Neural cell (in vitro differentiated cells): Measurements from ENCODE around the gene TFEB. TPM values are rescaled to one million over a fixed set of nuclear protein-coding genes. Genes with fewer than 3 reads are reported as not detected.

Experiments used
- H2AFZ ChIP-seq: fragments of 200-600, 300-800 bp; sonication (generic), shearing (Covaris generic); 2 replicates; pipeline ENCODE4 v1.6.0; 2014; ENCODE audit warnings: low read depth, mild to moderate bottlenecking, antibody characterized with exemption, low read length, moderate library complexity
- H3F3A ChIP-seq: fragments of 200-600 bp; shearing (Covaris generic); 2 replicates; pipeline ENCODE4 v1.6.1; 2016; ENCODE audit warnings: mild to moderate bottlenecking, moderate library complexity, mixed read lengths, antibody characterized with exemption, low read length; ENCODE audit not compliant: insufficient read depth, poor library complexity, severe bottlenecking
- H3K27ac ChIP-seq: fragments of 200-600, 300-800 bp; sonication (generic), shearing (Covaris generic); 2 replicates; pipeline ENCODE4 v1.5.1; 2014; ENCODE audit warnings: mild to moderate bottlenecking, low read length, moderate library complexity
- H3K27me3 ChIP-seq: fragments of 300-800, 200-600 bp; sonication (generic), shearing (Covaris generic); 2 replicates; pipeline ENCODE4 v1.6.0; 2014; ENCODE audit warnings: mild to moderate bottlenecking, low read depth, low read length, moderate library complexity; ENCODE audit not compliant: insufficient read depth
- H3K36me3 ChIP-seq: fragments of 300-800, 200-600 bp; sonication (generic), shearing (Covaris generic); 2 replicates; pipeline ENCODE4 v1.5.1; 2014; ENCODE audit warnings: mild to moderate bottlenecking, antibody characterized with exemption, low read length, moderate library complexity; ENCODE audit not compliant: insufficient read depth
- H3K4me2 ChIP-seq: fragments of 300-800, 200-600 bp; sonication (generic), shearing (Covaris generic); 2 replicates; pipeline ENCODE4 v1.6.0; 2014; ENCODE audit warnings: mild to moderate bottlenecking, low read length
- H3K4me3 ChIP-seq: fragments of 300-800, 200-600 bp; sonication (generic), shearing (Covaris generic); 2 replicates; pipeline ENCODE4 v1.5.1; 2014; ENCODE audit warnings: mild to moderate bottlenecking, low read length, moderate library complexity
- H3K79me2 ChIP-seq: fragments of 200-600 bp; shearing (Covaris generic); replicated peaks from 2 replicates; pipeline ENCODE4 v1.6.0; 2014; ENCODE audit warnings: mild to moderate bottlenecking, low read length, moderate library complexity; ENCODE audit not compliant: insufficient read depth
- H3K9ac ChIP-seq: fragments of 300-800, 200-600 bp; sonication (generic), shearing (Covaris generic); 2 replicates; pipeline ENCODE4 v1.6.1; 2016; ENCODE audit warnings: mild to moderate bottlenecking, low read length, mixed read lengths
- H3K9me2 ChIP-seq: fragments of 200-600 bp; shearing (Covaris generic); 2 replicates; pipeline ENCODE4 v1.6.1; 2016; ENCODE audit warnings: mild to moderate bottlenecking, low read length, mixed read lengths; ENCODE audit not compliant: insufficient read depth
- H3K9me3 ChIP-seq: fragments of 200-600, 300-800 bp; sonication (generic), shearing (Covaris generic); 2 replicates; pipeline ENCODE4 v1.6.1; 2016; ENCODE audit warnings: mild to moderate bottlenecking, mixed run types, low read length, moderate library complexity, mixed read lengths
- H4K20me1 ChIP-seq: fragments of 200-600 bp; shearing (Covaris generic); 2 replicates; pipeline ENCODE4 v1.6.1; 2016; ENCODE audit warnings: mild to moderate bottlenecking, mixed run types; ENCODE audit not compliant: insufficient read depth
- CTCF ChIP-seq: fragments of 450-650 bp; IDR thresholded peaks from 2 replicates; pipeline ENCODE4 v1.5.1; 2014; ENCODE audit warnings: antibody characterized with exemption, mild to moderate bottlenecking, moderate library complexity; ENCODE audit not compliant: poor library complexity, severe bottlenecking
- EP300 ChIP-seq: fragments of 450-650 bp; conservative IDR thresholded peaks from 2 replicates; pipeline ENCODE4 v1.6.1; 2014; ENCODE audit warnings: antibody characterized with exemption, mild to moderate bottlenecking, moderate library complexity; ENCODE audit not compliant: poor library complexity, severe bottlenecking
- EZH2 ChIP-seq: fragments of 200-600, 300-800 bp; shearing (Covaris generic), sonication (generic); IDR thresholded peaks from 2 replicates; pipeline ENCODE4 v1.6.1; 2014; ENCODE audit warnings: antibody characterized with exemption, low read length, borderline replicate concordance, mild to moderate bottlenecking; ENCODE audit not compliant: insufficient read depth, poor library complexity, severe bottlenecking
- MXI1 ChIP-seq: fragments of 450-650 bp; conservative IDR thresholded peaks from 2 replicates; pipeline ENCODE4 v1.6.1; 2014; ENCODE audit warnings: antibody characterized with exemption, mild to moderate bottlenecking; ENCODE audit not compliant: poor library complexity, severe bottlenecking
- POLR2AphosphoS5 ChIP-seq: IDR thresholded peaks from 2 replicates; pipeline ENCODE4 v1.6.1; 2012
- RAD21 ChIP-seq: fragments of 450-650 bp; conservative IDR thresholded peaks from 2 replicates; pipeline ENCODE4 v1.6.1; 2014; ENCODE audit warnings: antibody characterized with exemption, mild to moderate bottlenecking, moderate library complexity
- SMC3 ChIP-seq: fragments of 450-650 bp; conservative IDR thresholded peaks from 2 replicates; pipeline ENCODE4 v1.6.1; 2014; ENCODE audit warnings: antibody characterized with exemption, mild to moderate bottlenecking, moderate library complexity; ENCODE audit not compliant: poor library complexity
- TAF1 ChIP-seq: IDR thresholded peaks from 2 replicates; pipeline ENCODE4 v1.6.1; 2012; ENCODE audit warnings: low read depth
- polyA plus RNA-seq: library from polyadenylated mRNA; depleted of rRNA; stranded (reverse); fragments of >200 nt; gene quantifications from 2 replicates; pipeline ENCODE4 v1.2.3, GENCODE V29; 2014
- TF ChIP-seq, protein P1 (sequence below): IDR thresholded peaks from 2 replicates; pipeline ENCODE4 v1.6.1; 2012; ENCODE audit warnings: borderline replicate concordance

The TFEB gene
- polyA plus RNA-seq, 1 donor from 2014 or later, result 0.24 TPM

DNA sequence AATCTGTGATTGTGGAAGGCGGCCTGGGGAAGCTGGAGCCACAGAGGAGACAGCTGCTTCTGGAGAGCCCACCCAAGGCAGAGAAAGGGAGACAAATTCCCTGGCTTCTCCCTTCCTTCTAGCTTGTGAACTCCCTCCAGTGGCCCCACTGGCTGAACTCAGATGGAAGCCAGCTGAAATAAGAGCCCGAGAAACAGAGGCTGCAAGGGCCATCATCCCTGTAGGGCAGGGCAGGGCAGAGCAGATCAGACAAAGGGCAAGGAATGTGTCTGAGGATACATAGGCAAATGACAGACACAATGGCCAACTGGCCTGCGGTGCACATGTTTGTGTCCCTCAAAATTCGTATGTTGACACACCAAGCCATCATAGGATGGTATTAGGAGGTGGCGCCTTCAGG, 71.8 kb downstream of the TFEB start:
- H3K9me3 ChIP-seq, result no peaks in the 10 kb centered on the region
- H3K4me3 ChIP-seq, result no peak overlapping the region
- H3K9me2 ChIP-seq, result no peaks in the 10 kb centered on the region
- H3K79me2 ChIP-seq, result no peaks in the 10 kb centered on the region
- no peaks in the 10 kb centered on the region for H3F3A ChIP-seq
- H3K36me3 ChIP-seq, result no peaks in the 10 kb centered on the region
- H4K20me1 ChIP-seq, result no peaks in the 10 kb centered on the region
- H3K4me2 ChIP-seq, result no peak overlapping the region
- no peak overlapping the region for H3K9ac ChIP-seq
- TF ChIP-seq CTCF (no peak), SMC3 (no peak), TAF1 (no peak), RAD21 (no peak), EP300 (no peak), POLR2AphosphoS5 (no peak), MXI1 (no peak), EZH2 (no peak)
- TF ChIP-seq, protein P1, sequence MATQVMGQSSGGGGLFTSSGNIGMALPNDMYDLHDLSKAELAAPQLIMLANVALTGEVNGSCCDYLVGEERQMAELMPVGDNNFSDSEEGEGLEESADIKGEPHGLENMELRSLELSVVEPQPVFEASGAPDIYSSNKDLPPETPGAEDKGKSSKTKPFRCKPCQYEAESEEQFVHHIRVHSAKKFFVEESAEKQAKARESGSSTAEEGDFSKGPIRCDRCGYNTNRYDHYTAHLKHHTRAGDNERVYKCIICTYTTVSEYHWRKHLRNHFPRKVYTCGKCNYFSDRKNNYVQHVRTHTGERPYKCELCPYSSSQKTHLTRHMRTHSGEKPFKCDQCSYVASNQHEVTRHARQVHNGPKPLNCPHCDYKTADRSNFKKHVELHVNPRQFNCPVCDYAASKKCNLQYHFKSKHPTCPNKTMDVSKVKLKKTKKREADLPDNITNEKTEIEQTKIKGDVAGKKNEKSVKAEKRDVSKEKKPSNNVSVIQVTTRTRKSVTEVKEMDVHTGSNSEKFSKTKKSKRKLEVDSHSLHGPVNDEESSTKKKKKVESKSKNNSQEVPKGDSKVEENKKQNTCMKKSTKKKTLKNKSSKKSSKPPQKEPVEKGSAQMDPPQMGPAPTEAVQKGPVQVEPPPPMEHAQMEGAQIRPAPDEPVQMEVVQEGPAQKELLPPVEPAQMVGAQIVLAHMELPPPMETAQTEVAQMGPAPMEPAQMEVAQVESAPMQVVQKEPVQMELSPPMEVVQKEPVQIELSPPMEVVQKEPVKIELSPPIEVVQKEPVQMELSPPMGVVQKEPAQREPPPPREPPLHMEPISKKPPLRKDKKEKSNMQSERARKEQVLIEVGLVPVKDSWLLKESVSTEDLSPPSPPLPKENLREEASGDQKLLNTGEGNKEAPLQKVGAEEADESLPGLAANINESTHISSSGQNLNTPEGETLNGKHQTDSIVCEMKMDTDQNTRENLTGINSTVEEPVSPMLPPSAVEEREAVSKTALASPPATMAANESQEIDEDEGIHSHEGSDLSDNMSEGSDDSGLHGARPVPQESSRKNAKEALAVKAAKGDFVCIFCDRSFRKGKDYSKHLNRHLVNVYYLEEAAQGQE, result no peak
- no peak overlapping the region for H3K27ac ChIP-seq
- H2AFZ ChIP-seq, result no peak overlapping the region
- H3K27me3 ChIP-seq, result no peaks in the 10 kb centered on the region

- Histone ChIP-seq H3K9ac (no peak overlapping the region), H3K27me3 (no peaks in the 10 kb centered on the region), H3F3A (no peaks in the 10 kb centered on the region), H2AFZ (no peak overlapping the region), H4K20me1 (no peaks in the 10 kb centered on the region), H3K27ac (no peak overlapping the region), H3K4me3 (no peak overlapping the region), H3K79me2 (no peaks in the 10 kb centered on the region), H3K36me3 (no peaks in the 10 kb centered on the region), H3K9me2 (no peaks in the 10 kb centered on the region), H3K9me3 (no peaks in the 10 kb centered on the region), H3K4me2 (no peak overlapping the region)
- TF ChIP-seq POLR2AphosphoS5 (no peak), EZH2 (no peak), MXI1 (no peak), SMC3 (no peak), EP300 (no peak), RAD21 (no peak), CTCF (no peak), TAF1 (no peak)
- TF ChIP-seq, protein P1, result no peak
These were observed 75.5 kb downstream of the TFEB start for GRCh38 chr6:41659935-41660334.
